Right lobe of liver (tissue), 6 donors: Measurements from ENCODE around the gene COA8. TPM values are rescaled to one million over a fixed set of nuclear protein-coding genes. Genes with fewer than 3 reads are reported as not detected.

Experiments used
- ATAC-seq, 4 donors: fragments of 200-7000 bp; cut with Tn5 transposase; one replicate each; pipeline ENCODE4 v1.9.1; 2020; ENCODE audit warnings: mild to moderate bottlenecking in 4 of 4, moderate library complexity in 4 of 4
- DNase-seq, 3 donors: peaks; one replicate each; pipeline ENCODE4 v3.0.0-alpha.2; 2020
- H3K27ac ChIP-seq, 3 donors: fragments of 200-600 bp; one replicate each; pipeline ENCODE4 v1.8.0; 2022
- H3K27me3 ChIP-seq, 2 donors: fragments of 200-600 bp; one replicate each; pipeline ENCODE4 v1.8.0; 2022
- H3K36me3 ChIP-seq, 4 donors: fragments of 200-600 bp; sonication (generic) in 1 of 4; one replicate each; pipeline versions ENCODE4 v1.5.1 to v1.8.0; 2017 to 2022; ENCODE audit warnings: control low read depth in 1 of 4
- H3K4me1 ChIP-seq, 4 donors: fragments of 200-600 bp; sonication (generic) in 1 of 4; one replicate each; pipeline versions ENCODE4 v1.5.1 to v1.8.0; 2017 to 2022; ENCODE audit warnings: control low read depth in 1 of 4
- H3K4me3 ChIP-seq, 3 donors: fragments of 200-600 bp; one replicate each; pipeline ENCODE4 v1.8.0; 2022
- H3K9me3 ChIP-seq, 4 donors: fragments of 200-600 bp; sonication (generic) in 1 of 4; one replicate each; pipeline versions ENCODE4 v1.5.1 to v1.8.0; 2017 to 2022; ENCODE audit warnings: control low read depth in 1 of 4
- POLR2A ChIP-seq: fragments of 450-650 bp; IDR thresholded peaks from one replicate; pipeline ENCODE4 v1.6.1; 2017; ENCODE audit warnings: antibody characterized with exemption, mild to moderate bottlenecking
- WGBS: methylation state at CpG from one replicate; pipeline ENCODE4 v1.1.6; 2018; ENCODE audit warnings: low coverage, low lambda C conversion rate; ENCODE audit not compliant: insufficient coverage; ENCODE audit errors: missing lambda C conversion rate; 5-methylcytosine and 5-hydroxymethylcytosine counted together
- intact Hi-C, 2 donors: fragments of 100-400 bp; cut with DNase I; formaldehyde crosslinking; loops; one replicate each; pipeline versions ENCODE4 v1.11.2 to v1.14.1; 2022
- total RNA-seq, 6 experiments: library from RNA; depleted of rRNA in 2 of 6; stranded (reverse); fragments of >200 nt in 2 of 6; fragmentation: NEBNext Ultra II Directional in 3 of 6; extraction: Animal tissue kit (Norgen Biotek cat#: 25700) in 3 of 6; gene quantifications; one replicate each; pipeline versions ENCODE4 v1.1.0 to v1.2.4, GENCODE V29; 2016 to 2023
- TF ChIP-seq, protein P1 (sequence below), 4 donors: fragments of 200-600 bp in 3 of 4; fragments of 450-650 bp in 1 of 4; IDR thresholded peaks; one replicate each; pipeline versions ENCODE4 v1.5.1 to v1.8.0; 2016 to 2022; ENCODE audit warnings: antibody characterized with exemption in 4 of 4, mild to moderate bottlenecking in 2 of 4
- donor health status: DM: no; HTN: yes; CAD: no.
- donor health status: DM: no; HTN: no; CAD: no.
- donor health status: DM: no; HTN: no; CAD: no.
- donor health status: DM: no; HTN: yes; CAD: no.
- donor health status: DM: no; HTN: yes; CAD: no.

The COA8 gene
- total RNA-seq, 6 experiments from 2014 or later = 7.5 to 17.7 (median 14.9) TPM

DNA sequence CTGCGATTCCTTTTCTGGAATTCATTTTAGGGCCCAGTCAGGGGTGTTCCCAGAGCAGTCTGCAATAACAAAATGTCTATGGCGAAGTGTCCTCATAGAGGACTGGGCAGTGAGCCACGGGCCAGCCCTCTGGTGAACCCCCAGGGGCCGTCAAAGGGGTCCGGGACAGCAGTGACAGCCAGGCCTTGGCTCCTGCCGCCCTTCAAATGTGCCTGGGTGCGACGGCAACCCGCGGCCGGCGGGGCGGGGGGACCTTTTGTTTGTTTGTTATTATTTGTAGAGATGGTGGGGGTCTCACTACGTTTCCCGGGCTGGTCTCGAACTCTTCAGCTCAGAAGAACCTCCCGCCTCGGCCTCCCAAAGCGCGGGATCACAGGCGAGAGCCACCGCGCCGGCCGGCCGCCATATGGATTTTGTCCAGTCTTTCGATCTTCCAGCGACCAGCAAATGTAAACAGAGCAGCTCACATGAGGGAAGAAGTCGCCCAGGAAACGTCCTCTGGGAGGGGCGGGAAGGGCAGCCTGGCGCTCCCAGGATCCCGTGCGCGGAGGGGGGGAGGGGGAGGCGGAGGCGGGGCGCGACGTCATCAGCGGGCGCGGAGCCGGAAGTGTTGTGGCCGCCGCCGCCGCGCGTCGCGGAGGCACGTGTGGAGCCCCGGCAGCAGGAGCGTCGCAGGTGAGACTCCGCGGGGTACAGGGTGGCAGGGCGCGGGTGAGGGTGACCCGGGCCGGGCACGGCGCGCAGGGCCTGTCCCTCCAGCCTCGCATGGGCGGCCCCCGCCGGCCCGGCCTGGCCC, 34.0 kb upstream of the COA8 start, which contains the start of gene TRMT61A:
Gene TRMT61A, plus strand, starts transcription at position 610 of the 796 bp plus-strand sequence. CDS start 783 bp downstream, outside the sequence.
- Histone ChIP-seq H3K9me3 (no peaks in the 10 kb centered on the region), H3K4me1 (peaks cover 0 to 32% (median 13%) of the 10 kb centered on the region in 4 donors), H3K4me3 (peak within 1 kb of the TSS; percentile 87 to 99 (median 98)), H3K36me3 (no peaks in the 10 kb centered on the region), H3K27me3 (no peaks in the 10 kb centered on the region), H3K27ac (peak within 1 kb of the TSS; percentile 62 to 91 (median 90))
- intact Hi-C loops = no loop called here
- DNase-seq (peak; percentile 88 to 94 (median 93)), ATAC-seq (peak; percentile 89 to 95 (median 94))
- TF ChIP-seq, protein P1, sequence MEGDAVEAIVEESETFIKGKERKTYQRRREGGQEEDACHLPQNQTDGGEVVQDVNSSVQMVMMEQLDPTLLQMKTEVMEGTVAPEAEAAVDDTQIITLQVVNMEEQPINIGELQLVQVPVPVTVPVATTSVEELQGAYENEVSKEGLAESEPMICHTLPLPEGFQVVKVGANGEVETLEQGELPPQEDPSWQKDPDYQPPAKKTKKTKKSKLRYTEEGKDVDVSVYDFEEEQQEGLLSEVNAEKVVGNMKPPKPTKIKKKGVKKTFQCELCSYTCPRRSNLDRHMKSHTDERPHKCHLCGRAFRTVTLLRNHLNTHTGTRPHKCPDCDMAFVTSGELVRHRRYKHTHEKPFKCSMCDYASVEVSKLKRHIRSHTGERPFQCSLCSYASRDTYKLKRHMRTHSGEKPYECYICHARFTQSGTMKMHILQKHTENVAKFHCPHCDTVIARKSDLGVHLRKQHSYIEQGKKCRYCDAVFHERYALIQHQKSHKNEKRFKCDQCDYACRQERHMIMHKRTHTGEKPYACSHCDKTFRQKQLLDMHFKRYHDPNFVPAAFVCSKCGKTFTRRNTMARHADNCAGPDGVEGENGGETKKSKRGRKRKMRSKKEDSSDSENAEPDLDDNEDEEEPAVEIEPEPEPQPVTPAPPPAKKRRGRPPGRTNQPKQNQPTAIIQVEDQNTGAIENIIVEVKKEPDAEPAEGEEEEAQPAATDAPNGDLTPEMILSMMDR (IDR thresholded peaks at IDR 0.05) = no peak
- peak; percentile 53 for TF ChIP-seq POLR2A
- 3% methylated on average over 16 of the region's 70 CpGs for WGBS

DNA sequence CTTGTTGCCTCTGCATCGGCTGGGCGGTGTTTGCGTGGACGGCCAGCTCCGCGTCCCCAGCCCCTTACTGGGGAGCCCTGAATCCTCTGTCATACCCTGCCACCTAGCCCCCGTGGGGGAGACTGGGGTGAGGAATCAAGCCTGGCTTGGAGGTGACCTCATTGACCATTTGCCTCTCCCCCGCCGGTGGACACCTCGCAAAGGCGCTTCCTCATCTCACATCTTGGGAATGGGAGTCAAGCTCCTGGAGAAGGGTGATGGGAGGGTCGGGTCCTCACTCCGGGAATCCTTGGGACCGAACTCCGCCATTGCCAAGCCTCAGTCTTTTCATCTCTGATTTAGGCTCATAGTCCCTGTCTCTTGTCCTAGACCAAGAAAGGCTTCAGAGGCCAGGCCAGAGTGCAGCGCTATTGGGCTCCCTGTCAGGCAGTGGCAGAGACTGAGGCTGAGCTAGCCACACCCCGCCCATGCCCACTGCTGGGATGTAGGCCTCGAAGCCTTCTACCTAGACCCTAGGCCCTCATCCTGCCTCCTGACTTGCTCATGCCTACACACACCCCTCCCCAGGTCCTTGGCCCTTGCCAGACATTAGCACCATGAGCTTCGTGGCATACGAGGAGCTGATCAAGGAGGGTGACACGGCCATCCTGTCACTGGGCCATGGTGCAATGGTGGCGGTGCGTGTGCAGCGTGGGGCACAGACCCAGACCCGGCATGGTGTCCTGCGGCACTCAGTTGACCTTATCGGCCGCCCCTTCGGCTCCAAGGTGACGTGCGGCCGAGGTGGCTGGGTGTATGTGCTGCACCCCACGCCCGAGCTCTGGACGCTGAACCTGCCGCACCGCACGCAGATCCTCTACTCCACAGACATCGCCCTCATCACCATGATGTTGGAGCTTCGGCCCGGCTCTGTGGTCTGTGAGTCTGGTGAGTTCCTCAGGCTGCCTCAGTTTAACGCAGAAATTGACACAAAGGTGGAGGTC, 33.1 kb upstream of the COA8 start:
- Histone ChIP-seq H3K27ac (peak overlapping the region; percentile 19 to 62 (median 26)), H3K9me3 (no peaks in the 10 kb centered on the region), H3K27me3 (no peaks in the 10 kb centered on the region), H3K4me3 (peak overlapping the region; percentile 87 to 99 (median 98)), H3K4me1 (peaks cover 0 to 32% (median 13%) of the 10 kb centered on the region in 4 donors), H3K36me3 (no peaks in the 10 kb centered on the region)
- 16% methylated on average over 12 of the region's 42 CpGs for WGBS
- no peak for TF ChIP-seq POLR2A
- TF ChIP-seq, protein P1 (IDR thresholded peaks at IDR 0.05) = no peak
- DNase-seq = no peak
- intact Hi-C loops = no loop called here
- ATAC-seq = no peak

DNA sequence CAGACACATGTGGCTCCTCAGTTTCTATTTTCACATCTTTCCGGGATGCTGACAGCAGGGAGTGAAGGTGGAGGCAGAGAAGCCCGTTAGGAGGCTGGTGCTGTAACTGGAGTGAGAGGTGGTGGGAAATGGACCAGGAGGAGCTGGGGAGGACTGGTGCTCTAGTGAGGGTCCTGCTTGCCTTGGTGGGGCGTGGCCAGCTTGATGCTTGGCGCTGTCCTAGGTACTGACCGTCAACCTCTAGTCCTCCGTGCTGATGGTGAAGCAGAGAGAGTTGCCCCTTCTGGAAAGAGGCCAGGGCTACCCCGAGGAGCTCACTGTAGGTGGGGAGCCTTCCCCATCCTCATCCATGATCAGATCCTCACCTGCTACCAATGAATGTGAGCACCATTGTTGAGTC, 32.4 kb upstream of the COA8 start:
- intact Hi-C loops = no loop called here
- Histone ChIP-seq H3K27me3 (no peaks in the 10 kb centered on the region), H3K36me3 (no peaks in the 10 kb centered on the region), H3K9me3 (no peaks in the 10 kb centered on the region), H3K4me3 (no peak overlapping the region), H3K27ac (no peak overlapping the region), H3K4me1 (peaks cover 0 to 28% (median 11%) of the 10 kb centered on the region in 4 donors)
- no peak for ATAC-seq
- no peak for TF ChIP-seq POLR2A
- TF ChIP-seq, protein P1 (IDR thresholded peaks at IDR 0.05) = no peak
- 71% methylated on average over 2 of the region's 7 CpGs for WGBS
- no peak for DNase-seq

DNA sequence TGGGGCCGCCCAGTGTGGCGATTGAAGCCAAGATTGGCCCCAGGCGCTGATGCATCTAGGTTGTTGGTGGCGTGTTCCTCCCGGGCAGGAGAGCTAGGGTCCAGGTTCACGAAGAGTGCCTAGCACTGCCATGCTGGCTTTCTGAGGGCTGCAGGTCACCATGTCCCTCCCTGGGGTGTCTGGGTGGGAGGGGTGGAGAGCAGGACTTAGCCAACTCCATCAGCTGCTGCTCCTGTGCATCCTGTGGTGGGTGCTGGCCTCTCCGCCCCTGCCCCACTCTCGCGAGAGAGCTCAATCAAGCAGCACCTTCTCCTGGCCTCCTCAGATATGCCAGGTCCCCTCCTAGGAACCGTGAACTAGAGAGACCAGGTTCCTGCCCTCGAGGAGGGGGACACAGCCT, 31.9 kb upstream of the COA8 start:
- H3K27ac ChIP-seq = no peak overlapping the region
- H3K36me3 ChIP-seq = no peaks in the 10 kb centered on the region

More for the DNA sequence above, 31.9 kb upstream of the COA8 start:
- no peak overlapping the region for H3K4me3 ChIP-seq
- ATAC-seq = no peak
- no CpG with 5 or more reads among the region's 11 CpGs for WGBS
- intact Hi-C loops = no loop called here
- no peak for TF ChIP-seq POLR2A
- TF ChIP-seq, protein P1 (IDR thresholded peaks at IDR 0.05) = no peak
- no peaks in the 10 kb centered on the region for H3K27me3 ChIP-seq
- H3K9me3 ChIP-seq = no peaks in the 10 kb centered on the region
- no peak for DNase-seq
- peaks cover 0 to 24% (median 9%) of the 10 kb centered on the region in 4 donors for H3K4me1 ChIP-seq
